ENCODE data around the gene IRGQ. TPM values are rescaled to one million over a fixed set of nuclear protein-coding genes. Genes with fewer than 3 reads are reported as not detected.
"Not testable (repeated sequence)": the region's sequence is repeated elsewhere in the genome, so short reads cannot be mapped to it uniquely, and the experiment has no call there.

IRGQ gene
- total and polyA plus RNA-seq, 7 donors, result 5.5 to 26.9 (median 21.5) TPM

DNA sequence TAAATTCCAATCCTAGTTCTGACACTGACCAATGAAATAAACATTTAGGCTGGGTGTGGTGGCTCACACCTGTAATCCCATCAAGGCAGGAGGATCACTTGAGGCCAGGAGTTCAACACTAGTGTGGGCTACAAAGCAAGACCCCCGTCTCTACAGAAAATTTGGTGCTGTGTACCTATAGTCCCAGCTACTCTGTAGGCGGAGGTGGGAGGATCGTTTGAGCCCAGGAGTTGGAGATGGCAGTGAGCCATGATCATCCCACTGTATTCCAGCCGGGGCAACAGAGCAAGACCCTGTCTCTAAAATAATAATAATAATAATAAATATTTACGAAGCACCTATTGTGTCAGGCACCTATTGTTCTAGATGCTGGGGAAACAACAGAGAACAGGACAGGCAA lies 6.7 kb downstream of the IRGQ start:
- Histone ChIP-seq H3K27ac (no peak overlapping the region), H3K9me3 (no peaks in the 10 kb centered on the region), H3K4me1 (peaks cover 7% of the 10 kb centered on the region), H3K27me3 (ENCODE audit: insufficient read depth in 3 of 3, low read length in 2 of 3) (no peaks in the 10 kb centered on the region), H3K4me3 (no peak overlapping the region), H3K36me3 (ENCODE audit: insufficient read depth in 1 of 2, low read depth in 1 of 2) (peaks cover 7 to 57% of the 10 kb centered on the region in 2 donors)
- no peak for TF ChIP-seq CTCF (IDR thresholded peaks at IDR 0.05)
- ATAC-seq (no peak), DNase-seq (no peak)
- intact Hi-C loops (cut with DNase I), result no loop called here
- 80 to 87% (median 82%) methylated on average over 5 of the region's 5 CpGs for WGBS, 3 donors

- H3K27ac ChIP-seq; H3K9me3 ChIP-seq; H3K4me3 ChIP-seq; ATAC-seq; intact Hi-C loops (cut with DNase I); DNase-seq; H3K4me1 ChIP-seq; H3K27me3 ChIP-seq (ENCODE audit: insufficient read depth in 3 of 3, low read length in 2 of 3): not testable (repeated sequence)
- peaks cover 7 to 34% of the 10 kb centered on the region in 2 donors for H3K36me3 ChIP-seq (ENCODE audit: insufficient read depth in 1 of 2, low read depth in 1 of 2)
- 92 to 94% (median 94%) methylated on average over 3 of the region's 3 CpGs for WGBS, 3 donors
Observed at GRCh38 chr19:43587029-43587428, 8.9 kb downstream of the IRGQ start.

- Histone ChIP-seq H3K36me3 (ENCODE audit: insufficient read depth in 1 of 2, low read depth in 1 of 2) (peaks cover 7 to 27% of the 10 kb centered on the region in 2 donors), H3K27me3 (ENCODE audit: insufficient read depth in 3 of 3, low read length in 2 of 3) (no peaks in the 10 kb centered on the region), H3K4me3 (no peak overlapping the region), H3K9me3 (no peaks in the 10 kb centered on the region), H3K4me1 (no peaks in the 10 kb centered on the region), H3K27ac (no peak overlapping the region)
- no peak for TF ChIP-seq CTCF (IDR thresholded peaks at IDR 0.05)
- ATAC-seq (no peak), DNase-seq (no peak)
- intact Hi-C loops (cut with DNase I), result no loop called here
- 55 to 96% (median 89%) methylated on average over 2 of the region's 2 CpGs for WGBS, 3 donors
Observed at GRCh38 chr19:43586346-43586745, 9.6 kb downstream of the IRGQ start.

DNA sequence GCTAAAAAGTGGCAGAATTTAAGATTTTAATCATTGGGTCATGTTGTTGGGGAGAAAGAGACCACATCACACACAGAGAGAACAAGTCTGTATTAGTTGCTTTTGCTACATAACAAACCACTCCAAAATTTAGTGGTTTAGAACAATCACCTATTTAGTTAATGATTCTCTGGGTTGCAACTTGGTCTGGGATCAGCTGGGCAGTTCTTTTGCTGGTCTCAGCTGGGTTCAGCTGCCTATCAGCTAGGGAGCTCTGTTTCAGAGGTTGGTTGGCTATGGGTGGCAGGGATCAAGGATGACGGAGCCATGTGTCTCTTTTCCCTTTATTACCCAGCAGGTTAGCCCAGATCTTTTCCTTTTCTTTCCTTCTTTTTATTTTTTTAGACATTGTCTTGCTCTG lies 11.4 kb downstream of the IRGQ start:
- H3K36me3 ChIP-seq (ENCODE audit: insufficient read depth in 1 of 2, low read depth in 1 of 2), result peaks cover 5 to 12% of the 10 kb centered on the region in 2 donors
- no peak overlapping the region for H3K27ac ChIP-seq
- intact Hi-C loops (cut with DNase I), result no loop called here
- no peak for TF ChIP-seq CTCF (IDR thresholded peaks at IDR 0.05)
- DNase-seq (no peak), ATAC-seq (no peak)
- WGBS, 3 donors, result 85 to 95% (median 91%) methylated on average over 1 of the region's 1 CpG
- H3K4me1 ChIP-seq, result no peaks in the 10 kb centered on the region
- no peaks in the 10 kb centered on the region for H3K27me3 ChIP-seq (ENCODE audit: insufficient read depth in 3 of 3, low read length in 2 of 3)
- H3K4me3 ChIP-seq, result no peak overlapping the region
- H3K9me3 ChIP-seq, result no peaks in the 10 kb centered on the region

DNA sequence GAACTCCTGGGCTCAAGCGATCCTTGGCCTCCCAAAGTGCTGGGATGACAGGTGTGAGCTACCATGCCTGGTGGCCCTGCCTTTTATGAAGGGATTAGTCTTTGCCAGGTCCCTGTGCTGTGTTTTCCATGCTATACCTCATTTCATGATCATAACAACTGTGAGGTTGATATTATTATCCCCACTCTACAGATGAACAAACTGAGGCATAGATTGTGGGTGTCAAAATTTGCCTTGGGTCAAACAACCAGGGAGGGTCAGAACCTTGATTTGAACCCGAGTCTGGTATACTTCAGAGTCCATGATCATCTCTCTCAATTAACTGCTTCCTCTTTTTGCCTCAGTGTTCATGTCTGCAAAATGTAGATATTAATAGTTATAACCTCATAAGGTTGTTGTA lies 13.4 kb downstream of the IRGQ start:
- Histone ChIP-seq H3K4me1 (no peaks in the 10 kb centered on the region), H3K9me3 (no peaks in the 10 kb centered on the region), H3K36me3 (ENCODE audit: insufficient read depth in 1 of 2, low read depth in 1 of 2) (no peaks in the 10 kb centered on the region), H3K27me3 (ENCODE audit: insufficient read depth in 3 of 3, low read length in 2 of 3) (no peaks in the 10 kb centered on the region), H3K27ac (no peak overlapping the region), H3K4me3 (no peak overlapping the region)
- ATAC-seq (no peak), DNase-seq (no peak)
- no peak for TF ChIP-seq CTCF (IDR thresholded peaks at IDR 0.05)
- intact Hi-C loops (cut with DNase I), result no loop called here
- WGBS, 3 donors, result 91 to 93% (median 92%) methylated on average over 2 of the region's 2 CpGs

Measured in psoas muscle (tissue), 8 donors.